OCI-LY7 (cell line): ENCODE measurements around the gene INSL3.

Source experiments
- EZH2phosphoT487 ChIP-seq: fragments of 200-600 bp; sonication (generic); IDR thresholded peaks from 2 replicates; pipeline ENCODE4 v1.6.1; 2018; ENCODE audit warnings: low read depth, borderline replicate concordance, mild to moderate bottlenecking, mixed run types, antibody characterized with exemption, low read length, moderate library complexity, mixed read lengths
- TF ChIP-seq, protein P1 (sequence below): fragments of 200-600 bp; sonication (generic); conservative IDR thresholded peaks from 2 replicates; pipeline ENCODE4 v1.5.1; 2014; ENCODE audit warnings: mild to moderate bottlenecking, antibody characterized with exemption, low read length, moderate library complexity, mixed read lengths

DNA sequence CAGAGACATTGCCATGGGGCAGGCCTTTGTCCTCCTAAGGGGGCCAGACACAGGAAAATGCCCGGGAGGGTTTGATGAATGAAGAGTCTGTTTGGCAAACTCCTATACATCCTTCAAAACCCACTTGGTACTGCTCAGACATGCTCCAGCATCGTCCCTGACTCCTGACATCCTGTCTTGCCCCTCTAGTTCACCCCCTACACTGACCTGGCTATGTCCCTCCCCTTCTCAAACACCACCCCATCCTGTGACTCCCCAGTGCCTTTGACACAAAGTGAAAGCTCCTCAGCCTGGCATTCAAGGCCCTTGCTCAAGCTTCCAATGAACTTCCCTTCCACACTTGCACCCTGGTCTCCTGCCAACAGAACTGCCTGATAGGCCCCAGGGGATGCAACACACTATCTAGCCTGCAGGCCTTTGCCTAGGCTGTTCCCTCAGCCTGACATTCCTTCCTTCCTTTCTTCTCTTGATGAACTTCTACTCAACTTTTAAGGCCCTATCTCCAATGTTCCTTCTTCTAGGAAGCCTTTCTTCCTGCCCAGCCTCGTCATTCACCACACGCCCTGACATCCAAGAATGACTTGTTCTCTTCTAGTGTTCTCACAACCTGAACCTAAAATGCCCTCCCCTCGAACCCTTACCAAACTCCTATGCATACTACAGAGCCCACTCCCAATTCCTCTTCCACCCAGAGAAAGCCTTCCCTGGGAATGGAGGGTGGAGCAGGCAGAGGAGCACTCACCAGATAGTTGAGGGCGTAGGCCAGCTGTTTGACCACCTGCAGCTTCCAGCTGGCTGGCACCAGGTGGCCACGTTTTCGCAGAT, 14.1 kb upstream of the INSL3 start:
- TF ChIP-seq, protein P1, sequence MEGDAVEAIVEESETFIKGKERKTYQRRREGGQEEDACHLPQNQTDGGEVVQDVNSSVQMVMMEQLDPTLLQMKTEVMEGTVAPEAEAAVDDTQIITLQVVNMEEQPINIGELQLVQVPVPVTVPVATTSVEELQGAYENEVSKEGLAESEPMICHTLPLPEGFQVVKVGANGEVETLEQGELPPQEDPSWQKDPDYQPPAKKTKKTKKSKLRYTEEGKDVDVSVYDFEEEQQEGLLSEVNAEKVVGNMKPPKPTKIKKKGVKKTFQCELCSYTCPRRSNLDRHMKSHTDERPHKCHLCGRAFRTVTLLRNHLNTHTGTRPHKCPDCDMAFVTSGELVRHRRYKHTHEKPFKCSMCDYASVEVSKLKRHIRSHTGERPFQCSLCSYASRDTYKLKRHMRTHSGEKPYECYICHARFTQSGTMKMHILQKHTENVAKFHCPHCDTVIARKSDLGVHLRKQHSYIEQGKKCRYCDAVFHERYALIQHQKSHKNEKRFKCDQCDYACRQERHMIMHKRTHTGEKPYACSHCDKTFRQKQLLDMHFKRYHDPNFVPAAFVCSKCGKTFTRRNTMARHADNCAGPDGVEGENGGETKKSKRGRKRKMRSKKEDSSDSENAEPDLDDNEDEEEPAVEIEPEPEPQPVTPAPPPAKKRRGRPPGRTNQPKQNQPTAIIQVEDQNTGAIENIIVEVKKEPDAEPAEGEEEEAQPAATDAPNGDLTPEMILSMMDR: no peak
- TF ChIP-seq EZH2phosphoT487: no peak
